Fibroblast of skin of left quadriceps (primary cell): ENCODE measurements around the gene MMEL1.
"Not testable (repeated sequence)": the region's sequence is repeated elsewhere in the genome, so short reads cannot be mapped to it uniquely, and the experiment has no call there.

Experiments used
- DNase-seq, 2 experiments: peaks; one replicate each; pipeline ENCODE4 v3.0.0-alpha.2; 2013; ENCODE audit warnings: low read depth in 2 of 2

MMEL1 gene

GRCh38 chr1:2575801-2576663, 56.8 kb downstream of the MMEL1 start:
- DNase-seq = no peak

GRCh38 chr1:2574350-2574749, 58.5 kb downstream of the MMEL1 start:
- no peak for DNase-seq

- DNase-seq = no peak
Observed at GRCh38 chr1:2573250-2573920, 59.4 kb downstream of the MMEL1 start.

GRCh38 chr1:2571348-2571747, 61.5 kb downstream of the MMEL1 start:
- DNase-seq = no peak

- no peak for DNase-seq
Observed at GRCh38 chr1:2570332-2570731, 62.5 kb downstream of the MMEL1 start.

- not testable (repeated sequence) for DNase-seq
Observed at GRCh38 chr1:2569703-2570102, 63.1 kb downstream of the MMEL1 start.

- no peak for DNase-seq
Observed at GRCh38 chr1:2569060-2569459, 63.8 kb downstream of the MMEL1 start.

GRCh38 chr1:2568187-2568816, 64.5 kb downstream of the MMEL1 start:
- DNase-seq = not testable (repeated sequence)

- DNase-seq = no peak
Observed at GRCh38 chr1:2567083-2567679, 65.6 kb downstream of the MMEL1 start.

GRCh38 chr1:2566101-2567045, 66.4 kb downstream of the MMEL1 start:
- no peak for DNase-seq

GRCh38 chr1:2564815-2565374, 67.9 kb downstream of the MMEL1 start:
- DNase-seq = no peak

GRCh38 chr1:2564006-2564814, 68.6 kb downstream of the MMEL1 start:
- DNase-seq = no peak

GRCh38 chr1:2563205-2563604, 69.6 kb downstream of the MMEL1 start:
- DNase-seq = no peak

- DNase-seq = no peak
Observed at GRCh38 chr1:2561898-2562895, 70.6 kb downstream of the MMEL1 start.

- no peak for DNase-seq
Observed at GRCh38 chr1:2561446-2561845, 71.4 kb downstream of the MMEL1 start.

- no peak for DNase-seq
Observed at GRCh38 chr1:2560299-2561073, 72.3 kb downstream of the MMEL1 start.

- DNase-seq = no peak
Observed at GRCh38 chr1:2559509-2560298, 73.1 kb downstream of the MMEL1 start.
